SK-N-SH (cell line): Measurements from ENCODE around the gene SMIM44.

Experiments used
- EP300 ChIP-seq, 2 experiments: IDR thresholded peaks; 2 replicates each; pipeline versions ENCODE4 v1.4.0 to v1.6.1; 2012; ENCODE audit warnings: borderline replicate concordance in 1 of 2, low read depth in 1 of 2, low read length in 1 of 2
- JUND ChIP-seq: IDR thresholded peaks from 2 replicates; pipeline ENCODE4 v1.4.0; 2012
- POLR2AphosphoS5 ChIP-seq: IDR thresholded peaks from 2 replicates; pipeline ENCODE4 v1.6.1; 2012; ENCODE audit warnings: low read depth, low read length
- RAD21 ChIP-seq: IDR thresholded peaks from 2 replicates; pipeline ENCODE4 v1.6.1; 2012; ENCODE audit warnings: mild to moderate bottlenecking, low read length
- RXRA ChIP-seq: IDR thresholded peaks from 2 replicates; pipeline ENCODE4 v1.4.0; 2012; ENCODE audit warnings: low read depth, mild to moderate bottlenecking, borderline replicate concordance
- SIN3A ChIP-seq: IDR thresholded peaks from 2 replicates; pipeline ENCODE4 v1.6.1; 2012; ENCODE audit warnings: low read depth, mild to moderate bottlenecking, low read length, moderate library complexity, borderline replicate concordance
- TAF1 ChIP-seq: IDR thresholded peaks from 2 replicates; pipeline ENCODE4 v1.6.1; 2012; ENCODE audit warnings: low read depth, mild to moderate bottlenecking, low read length, moderate library complexity, borderline replicate concordance
- TF ChIP-seq, protein P1 (sequence below): fragments of 200-600 bp; sonication (generic); IDR thresholded peaks from 2 replicates; pipeline ENCODE4 v1.6.1; 2017; ENCODE audit warnings: antibody characterized with exemption, mild to moderate bottlenecking, moderate library complexity
- TF ChIP-seq, protein P2 (sequence below): IDR thresholded peaks from 2 replicates; pipeline ENCODE4 v1.4.0; 2012; ENCODE audit warnings: low read depth

DNA sequence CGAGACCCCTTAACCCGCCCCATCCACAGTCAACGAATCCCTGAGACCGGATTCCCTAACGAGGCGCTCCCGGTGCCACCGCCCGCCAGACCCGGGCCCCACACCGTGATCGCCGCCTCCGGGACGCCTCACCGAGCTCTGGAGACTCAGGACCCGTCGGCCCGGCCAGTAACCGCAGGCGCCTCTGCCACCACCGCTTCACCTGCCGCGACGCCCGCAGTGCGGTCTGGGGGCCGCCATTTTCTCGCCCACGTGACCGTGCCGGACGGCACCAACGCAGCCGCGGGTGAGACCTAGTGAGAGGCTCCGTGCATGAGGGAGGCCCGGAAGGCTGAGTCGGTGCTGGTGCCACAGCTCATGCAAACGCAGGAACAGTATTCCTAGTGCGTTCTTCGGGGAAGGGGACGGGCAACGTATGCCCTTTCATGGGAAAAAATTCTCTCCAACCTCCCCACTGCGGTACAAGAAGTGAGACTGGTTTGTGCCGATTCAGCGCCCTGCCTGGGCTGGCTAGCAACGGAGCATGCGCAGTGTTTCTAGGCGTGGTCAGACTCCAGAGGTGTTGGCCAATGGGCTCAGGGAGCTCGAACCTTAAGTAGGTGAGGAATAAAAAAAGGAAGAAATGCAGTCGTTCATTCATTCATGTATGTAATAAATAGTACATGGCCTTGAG, 17.3 kb upstream of the SMIM44 start, which contains the start of gene DOHH:
- TF ChIP-seq, protein P1, sequence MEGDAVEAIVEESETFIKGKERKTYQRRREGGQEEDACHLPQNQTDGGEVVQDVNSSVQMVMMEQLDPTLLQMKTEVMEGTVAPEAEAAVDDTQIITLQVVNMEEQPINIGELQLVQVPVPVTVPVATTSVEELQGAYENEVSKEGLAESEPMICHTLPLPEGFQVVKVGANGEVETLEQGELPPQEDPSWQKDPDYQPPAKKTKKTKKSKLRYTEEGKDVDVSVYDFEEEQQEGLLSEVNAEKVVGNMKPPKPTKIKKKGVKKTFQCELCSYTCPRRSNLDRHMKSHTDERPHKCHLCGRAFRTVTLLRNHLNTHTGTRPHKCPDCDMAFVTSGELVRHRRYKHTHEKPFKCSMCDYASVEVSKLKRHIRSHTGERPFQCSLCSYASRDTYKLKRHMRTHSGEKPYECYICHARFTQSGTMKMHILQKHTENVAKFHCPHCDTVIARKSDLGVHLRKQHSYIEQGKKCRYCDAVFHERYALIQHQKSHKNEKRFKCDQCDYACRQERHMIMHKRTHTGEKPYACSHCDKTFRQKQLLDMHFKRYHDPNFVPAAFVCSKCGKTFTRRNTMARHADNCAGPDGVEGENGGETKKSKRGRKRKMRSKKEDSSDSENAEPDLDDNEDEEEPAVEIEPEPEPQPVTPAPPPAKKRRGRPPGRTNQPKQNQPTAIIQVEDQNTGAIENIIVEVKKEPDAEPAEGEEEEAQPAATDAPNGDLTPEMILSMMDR, result no peak
- peak; percentile 60 for TF ChIP-seq POLR2AphosphoS5
- TF ChIP-seq, protein P2, sequence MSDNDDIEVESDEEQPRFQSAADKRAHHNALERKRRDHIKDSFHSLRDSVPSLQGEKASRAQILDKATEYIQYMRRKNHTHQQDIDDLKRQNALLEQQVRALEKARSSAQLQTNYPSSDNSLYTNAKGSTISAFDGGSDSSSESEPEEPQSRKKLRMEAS, result peak; percentile 97
- peak in 1 of 2 experiments; percentile 46; a peak in 1 of 4 replicates for TF ChIP-seq EP300 (IDR thresholded peaks at IDR 0.05; ENCODE audit: borderline replicate concordance in 1 of 2, low read depth in 1 of 2, low read length in 1 of 2)
- TF ChIP-seq JUND, result no peak; the same call in 1 of the 2 replicates
- TF ChIP-seq RXRA, result no peak
- TF ChIP-seq TAF1, result peak; percentile 99
- TF ChIP-seq RAD21, result no peak
- TF ChIP-seq SIN3A, result peak; percentile 74; the same call in 1 of the 2 replicates
